ENCODE measurements around the gene IFITM2.

DNA sequence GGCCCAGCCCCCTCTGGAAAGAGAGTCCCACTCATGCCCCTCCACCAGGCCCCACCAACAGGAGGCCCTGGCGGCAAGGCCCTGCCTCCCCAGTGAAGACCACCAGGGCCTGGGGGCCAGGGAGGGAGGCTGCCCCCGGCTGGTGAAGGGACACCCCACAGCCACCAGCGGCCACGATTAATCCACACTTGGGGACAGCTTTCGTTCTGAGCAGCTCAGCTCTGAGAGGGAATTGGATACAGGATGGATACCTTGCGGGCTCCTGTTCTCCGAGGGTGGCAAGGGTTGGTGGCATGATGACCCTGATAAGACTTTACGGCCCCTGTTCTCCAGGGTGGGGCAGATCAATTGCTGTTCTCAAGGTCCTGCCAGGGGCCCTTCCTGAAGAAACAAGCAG lies 36.3 kb upstream of the IFITM2 start:
- TF ChIP-seq, protein P1, sequence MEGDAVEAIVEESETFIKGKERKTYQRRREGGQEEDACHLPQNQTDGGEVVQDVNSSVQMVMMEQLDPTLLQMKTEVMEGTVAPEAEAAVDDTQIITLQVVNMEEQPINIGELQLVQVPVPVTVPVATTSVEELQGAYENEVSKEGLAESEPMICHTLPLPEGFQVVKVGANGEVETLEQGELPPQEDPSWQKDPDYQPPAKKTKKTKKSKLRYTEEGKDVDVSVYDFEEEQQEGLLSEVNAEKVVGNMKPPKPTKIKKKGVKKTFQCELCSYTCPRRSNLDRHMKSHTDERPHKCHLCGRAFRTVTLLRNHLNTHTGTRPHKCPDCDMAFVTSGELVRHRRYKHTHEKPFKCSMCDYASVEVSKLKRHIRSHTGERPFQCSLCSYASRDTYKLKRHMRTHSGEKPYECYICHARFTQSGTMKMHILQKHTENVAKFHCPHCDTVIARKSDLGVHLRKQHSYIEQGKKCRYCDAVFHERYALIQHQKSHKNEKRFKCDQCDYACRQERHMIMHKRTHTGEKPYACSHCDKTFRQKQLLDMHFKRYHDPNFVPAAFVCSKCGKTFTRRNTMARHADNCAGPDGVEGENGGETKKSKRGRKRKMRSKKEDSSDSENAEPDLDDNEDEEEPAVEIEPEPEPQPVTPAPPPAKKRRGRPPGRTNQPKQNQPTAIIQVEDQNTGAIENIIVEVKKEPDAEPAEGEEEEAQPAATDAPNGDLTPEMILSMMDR (IDR thresholded peaks at IDR 0.05), result no peak
- no peak for TF ChIP-seq POLR2A (IDR thresholded peaks at IDR 0.05)
